ENCODE measurements around the gene TBC1D22A. TPM values are rescaled to one million over a fixed set of nuclear protein-coding genes. Genes with fewer than 3 reads are reported as not detected.

Gene TBC1D22A
- total RNA-seq, 1 experiment from 2014 or later: 20.9 TPM

- TF ChIP-seq FOSL1 (IDR thresholded peaks at IDR 0.05; ENCODE audit: low read depth) (no peak), SIN3A (IDR thresholded peaks at IDR 0.05; ENCODE audit: low read depth) (no peak), YY1 (IDR thresholded peaks at IDR 0.05; ENCODE audit: extremely low read depth, insufficient replicate concordance, low read depth, low read length) (no peak), TCF7L2 (IDR thresholded peaks at IDR 0.05; ENCODE audit: borderline replicate concordance, extremely low read depth, insufficient read depth, insufficient read length) (no peak), RAD21 (IDR thresholded peaks at IDR 0.05; ENCODE audit: low read depth) (no peak), CBX3 (IDR thresholded peaks at IDR 0.05; ENCODE audit: low read depth) (no peak), ATF3 (IDR thresholded peaks at IDR 0.05) (no peak), REST (IDR thresholded peaks at IDR 0.05; ENCODE audit: low read depth) (no peak), ELF1 (IDR thresholded peaks at IDR 0.05; ENCODE audit: borderline replicate concordance, low read depth) (no peak)
- POLR2A ChIA-PET: no interaction called here
- no peaks in the 10 kb centered on the region for H4K20me1 ChIP-seq (ENCODE audit: insufficient read depth)
- CTCF ChIA-PET: no interaction called here
- intact Hi-C loops (cut with micrococcal nuclease): no loop called here
- no peaks in the 10 kb centered on the region for H3K9me3 ChIP-seq (ENCODE audit: control insufficient read depth in 1 of 2, insufficient read depth in 1 of 2, low read depth in 1 of 2, low read length in 2 of 2)
- no peaks in the 10 kb centered on the region for H3K79me2 ChIP-seq (ENCODE audit: insufficient read depth, low read length)
- no peaks in the 10 kb centered on the region for H3K36me3 ChIP-seq (ENCODE audit: control insufficient read depth in 1 of 2, insufficient read depth in 2 of 2, low read length in 2 of 2)
- no peak for DNase-seq (ENCODE audit: low read depth, low spot score)
- H3K4me2 ChIP-seq (ENCODE audit: low read length): no peak overlapping the region
- H3K4me3 ChIP-seq (replicated peaks in 1 of 2; ENCODE audit: low read depth in 1 of 2, low read length in 2 of 2): no peak overlapping the region
- H2AFZ ChIP-seq (ENCODE audit: low read depth, low read length, poor library complexity, severe bottlenecking): no peak overlapping the region
- H3K27me3 ChIP-seq (ENCODE audit: insufficient read depth, low read length): no peaks in the 10 kb centered on the region
- H3K27ac ChIP-seq (ENCODE audit: low read depth, low read length): no peak overlapping the region
- no peak overlapping the region for H3K9ac ChIP-seq (ENCODE audit: low read length)
- no peaks in the 10 kb centered on the region for H3K4me1 ChIP-seq (ENCODE audit: control insufficient read depth in 1 of 2, insufficient read depth in 2 of 2, low read length in 2 of 2)
- RAD21 ChIA-PET (ENCODE audit: low non-redundant PET in 1 of 2, low total read pairs in 2 of 2, uncharacterized antibody in 2 of 2, unreplicated experiment in 2 of 2): no interaction called here
- no peak for ATAC-seq
- no TSS peak for BruUV-seq (replicated peaks)
- H3K9me2 ChIP-seq (ENCODE audit: insufficient read depth): no peaks in the 10 kb centered on the region
Observed at GRCh38 chr22:46906326-46907045, 144.0 kb downstream of the TBC1D22A start.
